GM19240 (cell line): Measurements from ENCODE around the gene PLXNA2.

Source experiments
- DNase-seq: peaks from one replicate; pipeline ENCODE4 v3.0.0; 2011; ENCODE audit warnings: low spot score; ENCODE audit not compliant: insufficient read length

PLXNA2 gene

GRCh38 chr1:208100906-208101305, 143.3 kb downstream of the PLXNA2 start:
- no peak for DNase-seq

GRCh38 chr1:208100106-208100505, 144.1 kb downstream of the PLXNA2 start:
- DNase-seq = no peak

- no peak for DNase-seq
These were observed 145.4 kb downstream of the PLXNA2 start for GRCh38 chr1:208098773-208099172.

GRCh38 chr1:208093754-208094719, 150.1 kb downstream of the PLXNA2 start:
- DNase-seq = peak; percentile 43

GRCh38 chr1:208093046-208093445, 151.1 kb downstream of the PLXNA2 start:
- DNase-seq = no peak

- no peak for DNase-seq
These were observed 153.5 kb downstream of the PLXNA2 start for GRCh38 chr1:208090388-208091301.

- DNase-seq = no peak
These were observed 154.3 kb downstream of the PLXNA2 start for GRCh38 chr1:208089761-208090370.

GRCh38 chr1:208089149-208089548, 155.0 kb downstream of the PLXNA2 start:
- no peak for DNase-seq

GRCh38 chr1:208088319-208088718, 155.9 kb downstream of the PLXNA2 start:
- no peak for DNase-seq

GRCh38 chr1:208085655-208086515, 158.3 kb downstream of the PLXNA2 start:
- DNase-seq = no peak

GRCh38 chr1:208084764-208085163, 159.4 kb downstream of the PLXNA2 start:
- DNase-seq = no peak

- DNase-seq = no peak
These were observed 160.0 kb downstream of the PLXNA2 start for GRCh38 chr1:208084220-208084619.

- no peak for DNase-seq
These were observed 160.5 kb downstream of the PLXNA2 start for GRCh38 chr1:208083715-208084085.

- DNase-seq = no peak
These were observed 161.0 kb downstream of the PLXNA2 start for GRCh38 chr1:208083016-208083714.

GRCh38 chr1:208081972-208082371, 162.2 kb downstream of the PLXNA2 start:
- DNase-seq = no peak

GRCh38 chr1:208080396-208081286, 163.5 kb downstream of the PLXNA2 start:
- DNase-seq = no peak

- DNase-seq = no peak
These were observed 165.0 kb downstream of the PLXNA2 start for GRCh38 chr1:208079161-208079560.

- DNase-seq = no peak
These were observed 165.4 kb downstream of the PLXNA2 start for GRCh38 chr1:208078752-208079151.
